ENCODE data around the gene OR52K1.

- TF ChIP-seq EZH2 (IDR thresholded peaks at IDR 0.05; ENCODE audit: insufficient read depth, poor library complexity, severe bottlenecking) (no peak), EZH2phosphoT487 (IDR thresholded peaks at IDR 0.05; ENCODE audit: insufficient read depth, low read depth) (no peak)
Observed at GRCh38 chr11:4481240-4481582, 1.2 kb upstream of the OR52K1 start.

All from GM23248 (cell line).